ENCODE results near the gene COL4A1. TPM values are rescaled to one million over a fixed set of nuclear protein-coding genes. Genes with fewer than 3 reads are reported as not detected.

Gene COL4A1
- total RNA-seq, 1 donor from 2014 or later, result 5,210 TPM

- peak overlapping the region; percentile 67 for H3K4me3 Mint-ChIP-seq (ENCODE audit: unreplicated experiment)
- peak overlapping the region; percentile 93 for H3K27ac Mint-ChIP-seq (ENCODE audit: unreplicated experiment)
- H3K9me3 Mint-ChIP-seq (ENCODE audit: low read depth), result peaks cover 5% of the 10 kb centered on the region
- peaks cover 19% of the 10 kb centered on the region for H3K36me3 Mint-ChIP-seq (ENCODE audit: low read depth)
- peak; percentile 37 for TF ChIP-seq CTCF (IDR thresholded peaks at IDR 0.05)
- H3K4me1 Mint-ChIP-seq (ENCODE audit: low read depth), result peaks cover 46% of the 10 kb centered on the region
- no peaks in the 10 kb centered on the region for H3K27me3 Mint-ChIP-seq (ENCODE audit: low read depth)
- no peak for DNase-seq (ENCODE audit: low spot score)
Observed at GRCh38 chr13:110138010-110138699, 168.8 kb downstream of the COL4A1 start.

- H3K4me1 Mint-ChIP-seq (ENCODE audit: low read depth), result peaks cover 51% of the 10 kb centered on the region
- no peak for DNase-seq (ENCODE audit: low spot score)
- TF ChIP-seq CTCF (IDR thresholded peaks at IDR 0.05), result peak; percentile 69
- peak overlapping the region; percentile 93 for H3K27ac Mint-ChIP-seq (ENCODE audit: unreplicated experiment)
- peak overlapping the region; percentile 67 for H3K4me3 Mint-ChIP-seq (ENCODE audit: unreplicated experiment)
- H3K36me3 Mint-ChIP-seq (ENCODE audit: low read depth), result peaks cover 14% of the 10 kb centered on the region
- H3K9me3 Mint-ChIP-seq (ENCODE audit: low read depth), result peaks cover 2% of the 10 kb centered on the region
- no peaks in the 10 kb centered on the region for H3K27me3 Mint-ChIP-seq (ENCODE audit: low read depth)
Observed at GRCh38 chr13:110137680-110138009, 169.3 kb downstream of the COL4A1 start.

- Mint-ChIP-seq H3K27me3 (ENCODE audit: low read depth) (no peaks in the 10 kb centered on the region), H3K4me3 (ENCODE audit: unreplicated experiment) (peak overlapping the region; percentile 67), H3K4me1 (ENCODE audit: low read depth) (peaks cover 55% of the 10 kb centered on the region), H3K9me3 (ENCODE audit: low read depth) (no peaks in the 10 kb centered on the region), H3K27ac (ENCODE audit: unreplicated experiment) (peak overlapping the region; percentile 93), H3K36me3 (ENCODE audit: low read depth) (peaks cover 7% of the 10 kb centered on the region)
- DNase-seq (ENCODE audit: low spot score), result no peak
- no peak for TF ChIP-seq CTCF (IDR thresholded peaks at IDR 0.05)
Observed at GRCh38 chr13:110136660-110137585, 170.0 kb downstream of the COL4A1 start.

GRCh38 chr13:110135977-110136597, 170.9 kb downstream of the COL4A1 start:
- no peak for DNase-seq (ENCODE audit: low spot score)
- Mint-ChIP-seq H3K9me3 (ENCODE audit: low read depth) (no peaks in the 10 kb centered on the region), H3K36me3 (ENCODE audit: low read depth) (peaks cover 4% of the 10 kb centered on the region), H3K27ac (ENCODE audit: unreplicated experiment) (peak overlapping the region; percentile 84), H3K4me3 (ENCODE audit: unreplicated experiment) (no peak overlapping the region), H3K4me1 (ENCODE audit: low read depth) (peaks cover 55% of the 10 kb centered on the region), H3K27me3 (ENCODE audit: low read depth) (no peaks in the 10 kb centered on the region)
- no peak for TF ChIP-seq CTCF (IDR thresholded peaks at IDR 0.05)

- Mint-ChIP-seq H3K27me3 (ENCODE audit: low read depth) (no peaks in the 10 kb centered on the region), H3K36me3 (ENCODE audit: low read depth) (peaks cover under 1% of the 10 kb centered on the region), H3K4me3 (ENCODE audit: unreplicated experiment) (no peak overlapping the region), H3K4me1 (ENCODE audit: low read depth) (peaks cover 52% of the 10 kb centered on the region), H3K9me3 (ENCODE audit: low read depth) (no peaks in the 10 kb centered on the region), H3K27ac (ENCODE audit: unreplicated experiment) (peak overlapping the region; percentile 98)
- TF ChIP-seq CTCF (IDR thresholded peaks at IDR 0.05), result no peak
- no peak for DNase-seq (ENCODE audit: low spot score)
Observed at GRCh38 chr13:110134801-110135200, 172.2 kb downstream of the COL4A1 start.

Measured in chondrocyte (in vitro differentiated cells).